Spinal cord (tissue), 10 donors: ENCODE data around the gene TMEM107. TPM values are rescaled to one million over a fixed set of nuclear protein-coding genes. Genes with fewer than 3 reads are reported as not detected.

Experiments
- DNase-seq, 6 donors: peaks; one replicate each; pipeline versions ENCODE4 v3.0.0 to v3.0.0-alpha.2; 2013 to 2015; ENCODE audit warnings: low spot score in 6 of 6, low read depth in 4 of 6
- H3K27ac ChIP-seq: one replicate; pipeline ENCODE4 v1.5.1; 2013; ENCODE audit warnings: low read depth, low read length, control low read depth
- H3K27me3 ChIP-seq: one replicate; pipeline ENCODE4 v1.6.1; 2013; ENCODE audit warnings: low read length; ENCODE audit not compliant: control insufficient read depth, insufficient read depth
- H3K36me3 ChIP-seq: one replicate; pipeline ENCODE4 v1.6.1; 2013; ENCODE audit warnings: low read length; ENCODE audit not compliant: control insufficient read depth, insufficient read depth
- H3K4me1 ChIP-seq: one replicate; pipeline ENCODE4 v1.6.1; 2013; ENCODE audit warnings: low read length; ENCODE audit not compliant: control insufficient read depth, insufficient read depth
- H3K4me3 ChIP-seq: one replicate; pipeline ENCODE4 v1.5.1; 2013; ENCODE audit warnings: low read depth, low read length, control low read depth
- H3K9me3 ChIP-seq: one replicate; pipeline ENCODE4 v1.6.1; 2013; ENCODE audit warnings: low read length; ENCODE audit not compliant: control insufficient read depth, insufficient read depth
- WGBS: methylation state at CpG from one replicate; pipeline ENCODE4 v1.1.5; 2013; ENCODE audit warnings: missing lambda C conversion rate; ENCODE audit not compliant: insufficient coverage; 5-methylcytosine and 5-hydroxymethylcytosine counted together
- polyA plus RNA-seq, 2 donors: library from polyadenylated mRNA; unstranded; fragments of 120-200 nt; gene quantifications; one replicate each; pipeline ENCODE4 v1.2.1, GENCODE V29; 2013; ENCODE audit not compliant: insufficient read length in 2 of 2
- total RNA-seq, 2 donors: library from RNA; depleted of rRNA in 1 of 2; stranded (reverse); fragments of 120-200 nt in 1 of 2; fragments of >200 nt in 1 of 2; gene quantifications; one replicate each; pipeline versions ENCODE4 v1.2.3 to v1.2.4, GENCODE V29; 2013 to 2014
- donor health status: healthy.

Gene TMEM107
- total and polyA plus RNA-seq, 4 donors, result 19.0 to 48.1 (median 22.5) TPM

- H3K27me3 ChIP-seq, result peaks cover 37% of the 10 kb centered on the region
Measured at GRCh38 chr17:8124350-8125153, 51.6 kb downstream of the TMEM107 start.

GRCh38 chr17:8123695-8124349 is 52.4 kb downstream of the TMEM107 start, which contains the start of gene HES7:
Gene HES7 (minus strand): TSS chr17:8124106. CDS start chr17:8124084, 22 bp downstream.
- peaks cover 37% of the 10 kb centered on the region for H3K27me3 ChIP-seq

More at GRCh38 chr17:8124350-8125153, 51.6 kb downstream of the TMEM107 start:
- Histone ChIP-seq H3K27ac (peak overlapping the region; percentile 52), H3K9me3 (no peaks in the 10 kb centered on the region), H3K4me3 (peak overlapping the region; percentile 82), H3K4me1 (peaks cover 64% of the 10 kb centered on the region), H3K36me3 (no peaks in the 10 kb centered on the region)
- peak in 1 of 6 donors; percentile 33 for DNase-seq
- WGBS, result 6% methylated on average over 21 of the region's 24 CpGs

GRCh38 chr17:8122924-8123694 is 53.1 kb downstream of the TMEM107 start:
- Histone ChIP-seq H3K27ac (no peak overlapping the region), H3K9me3 (no peaks in the 10 kb centered on the region), H3K4me1 (peaks cover 71% of the 10 kb centered on the region), H3K27me3 (peaks cover 37% of the 10 kb centered on the region), H3K36me3 (no peaks in the 10 kb centered on the region), H3K4me3 (peak overlapping the region; percentile 82)
- WGBS, result under 1% methylated on average over 53 of the region's 55 CpGs
- peak in 2 of 6 donors; percentile 47 to 55 for DNase-seq

More at GRCh38 chr17:8123695-8124349, 52.4 kb downstream of the TMEM107 start, which contains the start of gene HES7:
- H3K4me1 ChIP-seq, result peaks cover 64% of the 10 kb centered on the region
- peak within 1 kb of the TSS; percentile 52 for H3K27ac ChIP-seq
- WGBS, result under 1% methylated on average over 29 of the region's 29 CpGs
- H3K36me3 ChIP-seq, result no peaks in the 10 kb centered on the region
- peak in 2 of 6 donors; percentile 2 to 60 for DNase-seq
- peak within 1 kb of the TSS; percentile 82 for H3K4me3 ChIP-seq
- no peaks in the 10 kb centered on the region for H3K9me3 ChIP-seq

Other genes starting within 250 kb of the TMEM107 start
- 1 to 10 TPM; 3.2 to 4.8 TPM for gene KCNAB3, start 246.5 kb downstream of the TMEM107 start, total RNA-seq
- 10 to 100 TPM; 25.9 to 33.6 TPM for gene KCNAB3, start 246.5 kb downstream of the TMEM107 start, polyA plus RNA-seq
- 10 to 100 TPM; 21.5 to 31.5 TPM for gene TRAPPC1, start 244.4 kb downstream of the TMEM107 start, total RNA-seq
- 100 to 1,000 TPM; 170 to 177 TPM for gene TRAPPC1, start 244.4 kb downstream of the TMEM107 start, polyA plus RNA-seq
- gene CNTROB, start 244.2 kb downstream of the TMEM107 start, total RNA-seq, result 10 to 100 TPM; 14.4 to 25.9 TPM
- 10 to 100 TPM; 45.1 to 59.5 TPM for gene CNTROB, start 244.2 kb downstream of the TMEM107 start, polyA plus RNA-seq
- under 1 TPM; 0.10 to 0.39 TPM for gene GUCY2D, start 173.8 kb downstream of the TMEM107 start, total RNA-seq
- 1 to 10 TPM in 1 of 2 donors, under 1 TPM in 1; 0.84 to 2.3 TPM for gene GUCY2D, start 173.8 kb downstream of the TMEM107 start, polyA plus RNA-seq
- under 1 TPM; 0.06 to 0.10 TPM for gene ALOX15B, start 137.3 kb downstream of the TMEM107 start, total RNA-seq
- under 1 TPM; 0.13 to 0.26 TPM for gene ALOX15B, start 137.3 kb downstream of the TMEM107 start, polyA plus RNA-seq
- under 1 TPM in 1 of 2 donors, not detected in 1; 0.30 TPM for gene ALOX12B, start 88.7 kb downstream of the TMEM107 start, total RNA-seq
- 1 to 10 TPM in 1 of 2 donors, under 1 TPM in 1; 0.60 to 1.1 TPM for gene ALOX12B, start 88.7 kb downstream of the TMEM107 start, polyA plus RNA-seq
- under 1 TPM; 0.17 to 0.50 TPM for gene ALOXE3, start 57.9 kb downstream of the TMEM107 start, total RNA-seq
- 1 to 10 TPM; 1.2 to 1.8 TPM for gene ALOXE3, start 57.9 kb downstream of the TMEM107 start, polyA plus RNA-seq
- gene HES7, start 52.3 kb downstream of the TMEM107 start, total RNA-seq, result under 1 TPM; 0.20 to 0.39 TPM
- gene HES7, start 52.3 kb downstream of the TMEM107 start, polyA plus RNA-seq, result 1 to 10 TPM; 1.7 to 2.5 TPM
- gene PER1, start 24.0 kb downstream of the TMEM107 start, total RNA-seq, result 10 to 100 TPM; 28.0 to 29.4 TPM
- 10 to 100 TPM; 25.4 to 61.1 TPM for gene PER1, start 24.0 kb downstream of the TMEM107 start, polyA plus RNA-seq
- gene VAMP2, start 13.4 kb downstream of the TMEM107 start, total RNA-seq, result 10 to 100 TPM; 30.2 to 66.9 TPM
- 100 to 1,000 TPM; 413 to 414 TPM for gene VAMP2, start 13.4 kb downstream of the TMEM107 start, polyA plus RNA-seq
- gene BORCS6, start 13.8 kb upstream of the TMEM107 start, total RNA-seq, result 1 to 10 TPM; 3.7 to 6.7 TPM
- gene BORCS6, start 13.8 kb upstream of the TMEM107 start, polyA plus RNA-seq, result 1 to 10 TPM; 6.3 to 6.8 TPM
- 10 to 100 TPM in 1 of 2 donors, 1 to 10 TPM in 1; 8.6 to 15.4 TPM for gene AURKB, start 34.2 kb upstream of the TMEM107 start, total RNA-seq
- 10 to 100 TPM; 13.1 to 17.9 TPM for gene AURKB, start 34.2 kb upstream of the TMEM107 start, polyA plus RNA-seq
- 10 to 100 TPM; 11.2 to 14.6 TPM for gene CTC1, start 71.7 kb upstream of the TMEM107 start, total RNA-seq
- gene CTC1, start 71.7 kb upstream of the TMEM107 start, polyA plus RNA-seq, result 10 to 100 TPM; 23.6 to 30.6 TPM
- 10 to 100 TPM; 17.4 to 23.1 TPM for gene PFAS, start 72.9 kb upstream of the TMEM107 start, total RNA-seq
- 10 to 100 TPM; 32.6 to 38.1 TPM for gene PFAS, start 72.9 kb upstream of the TMEM107 start, polyA plus RNA-seq
- gene RANGRF, start 112.3 kb upstream of the TMEM107 start, total RNA-seq, result 10 to 100 TPM in 1 of 2 donors, 1 to 10 TPM in 1; 9.2 to 19.6 TPM
- gene RANGRF, start 112.3 kb upstream of the TMEM107 start, polyA plus RNA-seq, result 10 to 100 TPM; 37.7 to 40.5 TPM
- gene SLC25A35, start 119.0 kb upstream of the TMEM107 start, total RNA-seq, result 1 to 10 TPM in 1 of 2 donors, under 1 TPM in 1; 0.69 to 2.9 TPM
- 1 to 10 TPM; 3.7 to 5.1 TPM for gene SLC25A35, start 119.0 kb upstream of the TMEM107 start, polyA plus RNA-seq
- 1 to 10 TPM; 2.8 to 4.7 TPM for gene ARHGEF15, start 133.9 kb upstream of the TMEM107 start, total RNA-seq
- 1 to 10 TPM; 8.1 to 9.4 TPM for gene ARHGEF15, start 133.9 kb upstream of the TMEM107 start, polyA plus RNA-seq
- not detected for gene ODF4, start 163.5 kb upstream of the TMEM107 start, total RNA-seq
- gene ODF4, start 163.5 kb upstream of the TMEM107 start, polyA plus RNA-seq, result not detected
- gene RPL26, start 206.8 kb upstream of the TMEM107 start, total RNA-seq, result 1,000 to 10,000 TPM; 1,389 to 3,574 TPM
- gene RPL26, start 206.8 kb upstream of the TMEM107 start, polyA plus RNA-seq, result 1,000 to 10,000 TPM; 1,423 to 1,516 TPM
- not detected for gene RNF222, start 221.4 kb upstream of the TMEM107 start, total RNA-seq
- under 1 TPM in 1 of 2 donors, not detected in 1; 0.11 TPM for gene RNF222, start 221.4 kb upstream of the TMEM107 start, polyA plus RNA-seq